ENCODE results near the gene COX19. TPM values are rescaled to one million over a fixed set of nuclear protein-coding genes. Genes with fewer than 3 reads are reported as not detected.

Gene COX19
- total RNA-seq, 1 donor from 2014 or later, result 20.3 TPM

DNA sequence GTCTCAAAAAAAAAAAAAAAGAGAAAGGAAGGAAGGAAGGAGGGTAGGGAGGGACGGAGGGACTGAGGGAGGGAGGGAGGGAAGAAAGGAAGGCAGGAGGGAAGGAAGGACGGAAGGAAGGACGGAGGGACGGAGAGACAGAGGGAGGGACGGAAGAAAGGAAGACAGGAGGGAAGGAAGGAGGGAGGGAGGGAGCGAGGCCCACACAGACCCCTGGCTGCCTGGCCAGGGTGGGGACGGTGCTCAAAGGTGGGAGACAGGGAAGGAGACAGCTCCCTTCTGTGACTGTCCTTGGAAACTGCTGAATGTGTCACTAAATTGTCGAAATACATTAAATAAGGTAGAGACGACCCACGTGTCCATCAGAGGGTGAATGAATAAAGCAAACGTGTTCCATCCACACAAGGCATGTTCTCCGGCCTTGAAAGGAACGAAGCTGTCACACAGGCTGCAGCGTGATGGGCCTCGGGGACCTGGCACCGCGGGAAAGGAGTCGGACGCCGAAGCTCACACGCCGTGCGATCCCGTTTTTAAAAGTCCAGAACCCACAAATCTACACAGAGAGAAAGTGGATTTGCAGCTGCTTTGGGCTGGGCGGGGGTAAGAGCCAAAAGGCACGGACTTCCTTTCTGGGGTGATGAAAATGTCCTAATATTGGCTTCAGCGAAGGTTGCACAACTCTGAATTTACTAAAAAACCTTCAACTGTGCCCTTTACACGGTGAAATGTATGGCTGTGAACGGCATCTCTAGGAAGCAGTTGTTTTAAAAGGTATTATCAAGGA is 44.2 kb downstream of the COX19 start:
- TF ChIP-seq, protein P1, sequence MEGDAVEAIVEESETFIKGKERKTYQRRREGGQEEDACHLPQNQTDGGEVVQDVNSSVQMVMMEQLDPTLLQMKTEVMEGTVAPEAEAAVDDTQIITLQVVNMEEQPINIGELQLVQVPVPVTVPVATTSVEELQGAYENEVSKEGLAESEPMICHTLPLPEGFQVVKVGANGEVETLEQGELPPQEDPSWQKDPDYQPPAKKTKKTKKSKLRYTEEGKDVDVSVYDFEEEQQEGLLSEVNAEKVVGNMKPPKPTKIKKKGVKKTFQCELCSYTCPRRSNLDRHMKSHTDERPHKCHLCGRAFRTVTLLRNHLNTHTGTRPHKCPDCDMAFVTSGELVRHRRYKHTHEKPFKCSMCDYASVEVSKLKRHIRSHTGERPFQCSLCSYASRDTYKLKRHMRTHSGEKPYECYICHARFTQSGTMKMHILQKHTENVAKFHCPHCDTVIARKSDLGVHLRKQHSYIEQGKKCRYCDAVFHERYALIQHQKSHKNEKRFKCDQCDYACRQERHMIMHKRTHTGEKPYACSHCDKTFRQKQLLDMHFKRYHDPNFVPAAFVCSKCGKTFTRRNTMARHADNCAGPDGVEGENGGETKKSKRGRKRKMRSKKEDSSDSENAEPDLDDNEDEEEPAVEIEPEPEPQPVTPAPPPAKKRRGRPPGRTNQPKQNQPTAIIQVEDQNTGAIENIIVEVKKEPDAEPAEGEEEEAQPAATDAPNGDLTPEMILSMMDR (IDR thresholded peaks at IDR 0.05; ENCODE audit: unreplicated experiment), result no peak
- H3K4me3 Mint-ChIP-seq (ENCODE audit: low read depth), result no peak overlapping the region
- no peak for DNase-seq (ENCODE audit: low spot score, unreplicated experiment)
- H3K9me3 Mint-ChIP-seq (ENCODE audit: low read depth), result no peaks in the 10 kb centered on the region
- H3K27ac Mint-ChIP-seq, result no peak overlapping the region
- H3K27me3 Mint-ChIP-seq, result no peaks in the 10 kb centered on the region
- H3K36me3 Mint-ChIP-seq (ENCODE audit: insufficient read depth), result no peaks in the 10 kb centered on the region
- H3K4me1 Mint-ChIP-seq (ENCODE audit: low read depth), result no peaks in the 10 kb centered on the region

DNA sequence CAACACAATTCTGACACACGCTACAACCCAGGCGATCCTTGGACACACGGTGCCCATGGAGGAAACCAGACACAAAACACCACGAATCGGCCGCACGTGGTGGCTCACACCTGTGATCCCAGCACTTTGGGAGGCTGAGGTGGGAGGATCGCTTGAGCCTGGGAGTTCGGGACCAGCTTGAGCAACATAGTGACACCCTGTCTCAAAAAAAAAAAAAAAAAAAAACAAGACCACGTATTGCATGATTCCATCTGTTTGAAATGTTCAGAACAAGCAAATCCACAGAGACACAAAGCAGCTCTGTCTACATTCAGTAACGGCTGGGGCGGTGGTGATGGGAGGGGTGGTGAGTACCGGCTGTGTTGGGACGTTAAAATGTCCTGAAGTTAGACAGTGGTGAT is 46.0 kb downstream of the COX19 start:
- H3K27me3 Mint-ChIP-seq, result no peaks in the 10 kb centered on the region
- H3K9me3 Mint-ChIP-seq (ENCODE audit: low read depth), result no peaks in the 10 kb centered on the region
- H3K27ac Mint-ChIP-seq, result no peak overlapping the region
- no peak for DNase-seq (ENCODE audit: low spot score, unreplicated experiment)
- no peaks in the 10 kb centered on the region for H3K4me1 Mint-ChIP-seq (ENCODE audit: low read depth)
- TF ChIP-seq, protein P1 (IDR thresholded peaks at IDR 0.05; ENCODE audit: unreplicated experiment), result no peak
- no peaks in the 10 kb centered on the region for H3K36me3 Mint-ChIP-seq (ENCODE audit: insufficient read depth)
- no peak overlapping the region for H3K4me3 Mint-ChIP-seq (ENCODE audit: low read depth)

DNA sequence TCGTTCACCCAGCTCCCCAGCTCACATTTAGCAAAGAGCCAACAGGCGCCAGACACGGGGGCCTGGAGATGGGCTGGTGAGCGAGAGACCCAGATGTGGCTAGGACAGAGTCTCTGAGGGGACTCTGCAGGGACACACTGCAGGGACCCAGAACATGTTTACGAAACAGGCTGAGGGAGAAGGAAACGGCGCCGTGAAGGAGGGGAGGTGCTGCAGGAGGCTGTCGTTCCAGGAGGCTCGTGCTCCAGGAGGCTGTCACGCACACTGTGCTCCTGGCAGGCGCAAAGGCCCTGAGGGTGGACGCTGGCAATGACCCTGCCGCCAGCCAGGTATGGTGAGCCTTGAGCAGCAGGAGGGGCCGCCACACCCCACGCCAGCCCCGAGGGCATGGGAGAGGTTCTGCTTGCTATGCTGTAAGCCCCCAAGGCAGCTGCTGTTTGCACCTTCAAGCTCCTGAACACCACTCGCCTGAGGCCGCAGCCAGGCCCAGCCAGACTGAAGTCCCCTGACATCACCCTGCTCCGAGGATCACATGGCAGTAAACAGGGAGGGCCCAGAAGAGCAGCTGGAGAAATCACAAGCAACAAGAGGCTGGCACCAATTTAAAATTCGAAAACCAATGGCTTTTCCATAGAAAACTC is 48.2 kb downstream of the COX19 start:
- H3K4me1 Mint-ChIP-seq (ENCODE audit: low read depth), result no peaks in the 10 kb centered on the region
- no peaks in the 10 kb centered on the region for H3K36me3 Mint-ChIP-seq (ENCODE audit: insufficient read depth)
- H3K4me3 Mint-ChIP-seq (ENCODE audit: low read depth), result no peak overlapping the region
- DNase-seq (ENCODE audit: low spot score, unreplicated experiment), result no peak
- TF ChIP-seq, protein P1 (IDR thresholded peaks at IDR 0.05; ENCODE audit: unreplicated experiment), result no peak
- no peak overlapping the region for H3K27ac Mint-ChIP-seq
- no peaks in the 10 kb centered on the region for H3K9me3 Mint-ChIP-seq (ENCODE audit: low read depth)
- no peaks in the 10 kb centered on the region for H3K27me3 Mint-ChIP-seq

DNA sequence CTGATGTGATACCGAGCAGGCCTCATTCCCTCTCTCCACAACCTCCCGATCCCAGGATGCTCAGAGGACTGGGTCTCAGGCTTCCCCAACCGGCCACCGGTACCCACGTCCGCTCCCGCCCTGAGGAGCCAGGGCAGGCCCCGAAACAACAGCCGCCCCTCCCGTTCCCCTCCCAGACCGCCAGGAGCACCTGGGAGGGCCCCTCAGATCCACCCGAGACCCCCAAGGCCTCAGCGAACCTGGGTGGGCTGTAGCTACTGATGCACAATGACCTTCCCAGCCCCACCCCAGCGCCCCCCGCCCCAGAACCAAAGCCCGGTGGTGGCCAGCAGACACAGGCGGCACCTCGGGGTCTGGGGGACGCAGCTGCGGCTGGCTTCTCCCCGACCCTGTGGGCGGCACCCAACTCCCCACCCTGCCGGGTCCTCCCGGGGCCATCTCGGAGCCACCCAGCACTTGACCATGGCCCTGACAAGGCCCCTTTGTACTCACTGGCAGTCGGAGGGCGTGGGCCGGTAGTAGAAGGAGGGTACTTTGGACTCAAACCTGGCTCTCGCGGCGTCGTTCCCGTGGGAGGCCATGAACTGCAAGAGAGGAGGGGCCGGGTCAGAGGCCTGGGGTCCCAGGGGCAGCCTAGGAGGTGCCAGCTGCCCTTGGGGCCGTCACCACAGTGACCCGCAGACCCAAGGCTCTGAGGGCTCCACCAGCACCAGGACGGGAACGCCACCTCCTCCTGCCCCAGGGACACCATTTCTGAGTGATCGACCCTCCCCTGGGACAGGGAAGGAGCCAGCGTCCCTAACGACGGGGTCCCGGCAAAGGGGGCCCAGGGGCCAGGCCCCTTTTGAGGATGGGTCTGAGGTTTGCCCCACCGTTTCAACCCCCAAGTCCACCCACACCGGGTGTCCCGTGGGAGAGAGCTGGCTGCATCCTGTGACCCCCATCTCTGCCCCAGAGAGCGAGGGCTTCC is 49.0 kb downstream of the COX19 start:
- no peaks in the 10 kb centered on the region for H3K9me3 Mint-ChIP-seq (ENCODE audit: low read depth)
- no peak for DNase-seq (ENCODE audit: low spot score, unreplicated experiment)
- no peaks in the 10 kb centered on the region for H3K36me3 Mint-ChIP-seq (ENCODE audit: insufficient read depth)
- no peaks in the 10 kb centered on the region for H3K4me1 Mint-ChIP-seq (ENCODE audit: low read depth)
- no peaks in the 10 kb centered on the region for H3K27me3 Mint-ChIP-seq
- TF ChIP-seq, protein P1 (IDR thresholded peaks at IDR 0.05; ENCODE audit: unreplicated experiment), result no peak
- H3K4me3 Mint-ChIP-seq (ENCODE audit: low read depth), result no peak overlapping the region
- H3K27ac Mint-ChIP-seq, result no peak overlapping the region

DNA sequence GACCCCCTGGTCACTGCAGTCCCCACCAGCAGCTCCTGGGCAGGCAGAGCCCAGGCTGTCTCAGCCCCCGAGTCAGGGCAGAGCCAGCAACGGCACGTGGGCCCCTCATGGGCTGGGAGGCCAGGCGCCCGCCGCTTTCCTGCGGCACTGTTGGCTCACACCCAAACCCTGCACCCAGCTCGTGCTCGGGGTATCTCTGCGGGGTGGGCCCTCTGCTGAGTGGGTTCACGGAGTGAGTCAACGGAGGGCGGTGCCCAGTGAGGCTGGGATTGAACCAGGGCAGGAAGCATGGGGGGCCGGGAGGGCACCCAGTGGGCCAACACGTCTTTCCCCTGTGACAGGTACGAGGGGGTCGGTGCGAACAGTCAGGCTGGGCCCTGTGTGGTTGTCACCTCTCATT is 49.7 kb downstream of the COX19 start:
- no peak overlapping the region for H3K4me3 Mint-ChIP-seq (ENCODE audit: low read depth)
- no peaks in the 10 kb centered on the region for H3K36me3 Mint-ChIP-seq (ENCODE audit: insufficient read depth)
- H3K4me1 Mint-ChIP-seq (ENCODE audit: low read depth), result no peaks in the 10 kb centered on the region
- H3K27me3 Mint-ChIP-seq, result no peaks in the 10 kb centered on the region
- no peak overlapping the region for H3K27ac Mint-ChIP-seq
- DNase-seq (ENCODE audit: low spot score, unreplicated experiment), result no peak
- TF ChIP-seq, protein P1 (IDR thresholded peaks at IDR 0.05; ENCODE audit: unreplicated experiment), result no peak
- no peaks in the 10 kb centered on the region for H3K9me3 Mint-ChIP-seq (ENCODE audit: low read depth)
